ENCODE results near the gene DLGAP1.
"Not testable (repeated sequence)": the region's sequence is repeated elsewhere in the genome, so short reads cannot be mapped to it uniquely, and the experiment has no call there.

Gene DLGAP1

DNA sequence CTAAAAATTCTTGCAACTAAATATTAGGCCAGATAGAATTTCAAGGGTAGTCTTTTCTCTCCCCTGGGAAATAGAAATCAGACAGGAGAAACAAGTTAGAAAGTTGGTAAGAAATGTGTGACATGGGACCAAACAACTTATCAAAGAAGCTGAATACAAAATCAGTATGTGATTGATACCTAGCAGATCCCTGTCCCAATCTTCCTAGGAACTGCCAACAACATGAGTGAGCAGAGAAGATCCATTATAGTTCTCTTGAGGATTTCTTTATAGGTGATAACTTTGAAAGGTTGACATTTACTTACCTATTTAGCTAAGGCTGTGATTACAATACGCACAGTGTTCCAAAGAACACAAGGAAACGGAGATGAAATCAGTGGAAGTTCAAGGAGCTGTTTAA, 162.4 kb downstream of the DLGAP1 start:
- no peak for DNase-seq (ENCODE audit: low read depth in 1 of 2, low spot score in 1 of 2)

DNA sequence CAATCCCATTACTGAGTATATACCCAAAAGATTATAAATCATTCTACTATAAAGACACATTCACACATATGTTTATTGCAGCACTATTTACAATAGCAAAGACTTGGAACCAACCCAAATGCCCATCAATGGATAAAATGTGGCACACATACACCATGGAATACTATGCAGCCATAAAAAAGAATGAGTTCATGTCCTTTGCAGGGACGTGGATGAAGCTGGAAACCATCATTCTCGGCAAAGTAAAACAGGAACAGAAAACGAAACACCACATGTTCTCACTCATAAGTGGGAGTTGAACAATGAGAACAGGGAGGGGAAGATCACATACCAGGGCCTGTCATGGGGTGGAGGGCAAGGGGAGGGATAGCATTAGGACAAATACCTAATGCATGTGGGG, 167.8 kb downstream of the DLGAP1 start:
- not testable (repeated sequence) for DNase-seq (ENCODE audit: low read depth in 1 of 2, low spot score in 1 of 2)

GRCh38 chr18:4286256-4286655, 168.9 kb downstream of the DLGAP1 start:
- DNase-seq (ENCODE audit: low read depth in 1 of 2, low spot score in 1 of 2), result no peak

GRCh38 chr18:4285525-4285924, 169.6 kb downstream of the DLGAP1 start:
- no peak for DNase-seq (ENCODE audit: low read depth in 1 of 2, low spot score in 1 of 2)

- no peak for DNase-seq (ENCODE audit: low read depth in 1 of 2, low spot score in 1 of 2)
These were observed 170.6 kb downstream of the DLGAP1 start for GRCh38 chr18:4284528-4284927.

DNA sequence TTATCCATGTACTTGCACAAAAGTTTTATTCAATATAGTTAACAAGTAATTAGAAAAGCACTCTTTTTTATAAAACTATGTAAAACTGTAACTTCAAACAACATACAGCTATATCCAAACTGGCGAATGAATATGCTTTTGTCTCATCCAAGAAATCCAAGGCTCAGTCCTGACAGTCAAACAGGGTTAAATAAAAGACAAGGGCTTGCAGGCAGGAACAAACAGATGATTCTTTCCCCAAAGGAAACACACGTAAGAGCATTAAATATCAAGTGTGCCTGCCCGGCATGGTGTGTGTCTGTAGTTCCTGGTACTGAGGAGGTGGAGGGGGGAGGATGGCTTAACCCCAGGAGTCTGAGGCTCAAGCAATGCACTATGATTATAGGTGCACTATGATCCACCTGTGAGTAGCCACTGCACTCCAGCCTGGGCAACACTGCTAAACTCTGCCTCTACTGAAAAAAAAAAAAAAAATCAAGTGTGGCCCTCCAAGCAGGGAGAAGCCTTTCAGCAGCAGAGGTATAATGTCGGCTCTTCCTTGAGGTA, 171.3 kb downstream of the DLGAP1 start:
- no peak for DNase-seq (ENCODE audit: low read depth in 1 of 2, low spot score in 1 of 2)

DNA sequence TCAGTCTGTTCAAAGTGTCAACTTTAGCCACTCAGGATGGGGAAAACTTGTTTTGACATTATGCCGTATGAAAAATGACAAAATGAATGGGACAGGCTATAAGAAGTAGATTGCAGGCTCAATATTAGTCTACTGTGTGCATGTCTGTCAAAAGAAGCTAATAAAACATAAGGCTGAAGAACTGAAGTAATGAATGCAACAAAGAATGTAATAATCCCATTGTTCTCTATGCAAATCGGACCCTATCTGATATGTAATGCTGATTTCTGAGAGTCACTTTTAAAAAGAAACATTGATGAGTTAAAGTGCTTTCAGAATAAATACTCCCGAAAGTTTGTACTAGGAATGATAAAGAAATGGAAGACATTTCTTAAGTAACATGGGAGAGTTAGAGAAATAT, 172.2 kb downstream of the DLGAP1 start:
- no peak for DNase-seq (ENCODE audit: low read depth in 1 of 2, low spot score in 1 of 2)

DNA sequence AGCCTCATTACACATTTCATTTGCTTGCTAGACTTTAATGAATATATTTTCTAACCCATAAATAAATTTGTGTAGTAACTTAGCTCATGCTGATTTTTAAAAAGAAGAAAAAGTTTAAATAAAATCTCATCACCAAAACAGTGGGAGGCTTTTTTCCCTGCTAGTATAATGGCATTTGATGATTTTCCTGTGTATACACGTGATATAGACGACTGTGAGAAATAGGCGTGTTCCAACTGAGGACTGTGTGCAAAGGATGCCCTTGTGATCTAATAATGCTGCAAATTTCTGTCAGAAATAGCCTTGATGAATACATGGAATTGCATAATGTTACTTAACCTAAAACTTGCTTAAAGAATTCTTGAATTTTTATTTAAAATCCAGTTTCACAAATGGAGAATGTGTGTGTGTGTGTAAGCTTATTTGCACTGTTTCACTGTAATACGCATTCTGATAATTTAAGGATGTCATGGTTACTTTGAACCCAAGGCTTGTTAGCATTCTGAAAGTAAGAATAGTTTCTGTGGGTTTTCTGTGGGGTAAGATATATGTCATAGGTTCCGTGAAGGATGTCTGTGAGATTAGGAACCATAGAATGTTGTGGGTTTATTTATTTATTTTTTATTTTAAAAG, 178.0 kb downstream of the DLGAP1 start:
- DNase-seq (ENCODE audit: low read depth in 1 of 2, low spot score in 1 of 2), result no peak

GRCh38 chr18:4271952-4272351, 183.2 kb downstream of the DLGAP1 start:
- no peak for DNase-seq (ENCODE audit: low read depth in 1 of 2, low spot score in 1 of 2)

DNA sequence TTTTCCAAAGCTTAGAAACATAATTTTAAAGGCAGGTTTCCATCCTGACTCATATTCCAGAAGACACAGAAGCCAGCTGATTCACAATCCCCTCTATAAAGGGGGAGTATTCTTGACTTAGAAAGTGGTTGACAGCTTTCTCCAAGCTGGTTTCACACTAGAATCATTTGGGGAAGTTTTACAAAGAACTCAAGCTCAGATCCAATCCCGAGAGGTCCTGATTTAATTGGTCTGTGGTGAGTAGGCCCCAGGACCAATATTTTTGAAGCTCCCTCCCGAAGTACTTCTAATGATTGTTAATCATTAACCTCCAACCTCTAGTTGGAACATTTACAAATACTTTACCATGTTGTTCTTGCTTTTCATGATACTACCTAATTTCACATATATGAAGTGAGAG, 184.1 kb downstream of the DLGAP1 start:
- no peak for DNase-seq (ENCODE audit: low read depth in 1 of 2, low spot score in 1 of 2)

- no peak for DNase-seq (ENCODE audit: low read depth in 1 of 2, low spot score in 1 of 2)
These were observed 185.1 kb downstream of the DLGAP1 start for GRCh38 chr18:4270016-4270415.

- no peak for DNase-seq (ENCODE audit: low read depth in 1 of 2, low spot score in 1 of 2)
These were observed 187.5 kb downstream of the DLGAP1 start for GRCh38 chr18:4267641-4268040.

DNA sequence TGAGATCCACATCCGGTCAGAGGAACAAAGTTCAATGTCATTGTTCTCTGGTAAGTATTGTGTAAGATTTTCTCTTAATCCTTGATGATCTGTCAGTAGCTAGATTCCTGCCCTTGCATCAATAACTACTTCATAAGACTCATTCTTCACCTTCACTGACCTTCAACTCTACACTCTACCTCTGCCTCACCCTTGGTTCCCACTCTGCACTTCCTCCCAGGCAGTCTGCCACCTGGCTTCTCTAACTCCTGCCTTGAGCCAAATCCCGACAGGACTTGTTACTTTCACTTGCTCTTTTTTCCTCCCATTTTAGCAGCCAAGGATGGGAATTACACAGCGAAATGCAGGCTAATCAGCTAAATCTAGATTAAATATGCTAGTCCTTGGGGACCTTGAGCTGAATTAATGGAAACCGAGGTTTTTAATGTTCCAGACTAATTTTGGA, 190.7 kb downstream of the DLGAP1 start:
- no peak for DNase-seq (ENCODE audit: low read depth in 1 of 2, low spot score in 1 of 2)

GRCh38 chr18:4260107-4260506, 195.0 kb downstream of the DLGAP1 start:
- no peak for DNase-seq (ENCODE audit: low read depth in 1 of 2, low spot score in 1 of 2)

GRCh38 chr18:4256766-4257417, 198.2 kb downstream of the DLGAP1 start:
- DNase-seq (ENCODE audit: low read depth in 1 of 2, low spot score in 1 of 2), result no peak

GRCh38 chr18:4254840-4255239, 200.3 kb downstream of the DLGAP1 start:
- no peak for DNase-seq (ENCODE audit: low read depth in 1 of 2, low spot score in 1 of 2)

DNA sequence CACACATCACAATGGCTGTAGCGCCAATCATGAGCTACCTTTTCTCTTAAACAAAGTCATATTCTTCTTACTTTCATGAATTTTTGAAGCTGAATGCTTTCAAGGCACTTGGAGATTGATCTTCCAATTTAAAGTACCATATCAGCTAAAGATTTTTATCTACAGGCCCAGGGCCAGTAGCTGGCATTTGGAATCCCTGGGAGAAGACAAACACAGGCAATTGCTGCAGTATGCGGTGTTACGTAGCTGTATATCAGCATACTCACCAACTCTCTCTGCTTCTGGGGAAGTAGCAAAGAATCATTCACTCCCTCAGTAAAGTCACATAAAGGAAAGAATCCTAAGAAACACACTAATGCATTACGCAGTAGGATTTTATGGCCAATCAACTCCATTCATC, 202.3 kb downstream of the DLGAP1 start:
- no peak for DNase-seq (ENCODE audit: low read depth in 1 of 2, low spot score in 1 of 2)

DNA sequence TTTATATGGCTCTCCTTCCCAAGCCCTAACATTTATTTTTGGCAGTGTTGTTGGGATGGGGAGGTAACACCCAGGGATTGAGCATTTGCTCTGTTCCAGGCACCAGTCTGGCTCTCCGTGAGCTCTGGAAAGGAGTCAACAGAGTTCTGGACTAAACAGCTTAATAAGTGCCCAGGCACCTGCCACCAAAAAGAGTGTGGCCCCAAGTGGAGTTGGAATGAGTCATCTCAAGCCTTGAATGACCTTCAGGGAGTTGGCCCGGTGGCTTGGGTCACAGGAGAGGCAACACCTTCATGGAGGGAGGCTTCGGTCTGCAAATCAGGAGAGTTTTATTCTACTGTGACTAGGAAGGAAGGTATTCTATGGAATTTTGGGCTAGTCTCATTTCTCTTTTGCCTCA, 203.2 kb downstream of the DLGAP1 start:
- no peak for DNase-seq (ENCODE audit: low read depth in 1 of 2, low spot score in 1 of 2)

DNA sequence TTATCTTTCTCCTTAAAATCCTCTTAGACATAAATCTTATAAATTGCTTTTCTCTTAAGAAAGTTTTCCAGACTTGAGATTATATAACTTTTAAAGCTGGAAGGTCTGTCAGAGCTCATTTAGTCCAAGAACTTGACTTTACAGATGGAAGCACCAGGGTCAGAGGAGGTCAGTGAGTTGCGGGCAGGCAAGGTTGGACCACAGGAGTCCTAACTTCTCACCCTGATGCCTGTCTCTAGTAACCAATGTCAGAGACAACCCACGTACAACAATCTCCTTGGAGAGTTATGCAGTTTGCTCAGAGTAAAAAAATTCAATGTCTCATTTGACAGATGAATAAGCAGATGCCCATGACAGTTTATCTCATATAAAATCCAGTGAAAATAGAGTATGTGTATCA, 203.9 kb downstream of the DLGAP1 start:
- no peak for DNase-seq (ENCODE audit: low read depth in 1 of 2, low spot score in 1 of 2)

GRCh38 chr18:4250141-4250540, 205.0 kb downstream of the DLGAP1 start:
- no peak for DNase-seq (ENCODE audit: low read depth in 1 of 2, low spot score in 1 of 2)

- no peak for DNase-seq (ENCODE audit: low read depth in 1 of 2, low spot score in 1 of 2)
These were observed 206.4 kb downstream of the DLGAP1 start for GRCh38 chr18:4248686-4249085.

DNA sequence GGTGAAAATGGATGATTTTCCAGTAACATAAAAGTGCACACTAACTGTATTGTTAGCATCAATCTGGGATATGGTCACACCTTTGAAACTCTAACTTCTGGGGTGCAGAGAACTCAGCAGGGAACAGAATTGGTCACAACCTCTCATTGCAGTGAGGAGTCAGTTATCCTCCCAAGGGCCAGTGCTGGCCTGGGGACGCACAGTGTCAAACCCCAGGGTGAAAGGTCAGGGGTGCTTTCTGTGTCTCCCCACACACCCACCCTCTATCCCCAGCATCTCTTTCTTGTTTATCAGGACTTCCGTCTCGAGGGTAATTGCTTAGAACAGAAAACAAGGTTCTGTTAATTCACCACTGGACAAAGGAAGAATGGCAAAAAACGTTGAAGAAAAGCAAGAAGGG, 208.7 kb downstream of the DLGAP1 start:
- no peak for DNase-seq (ENCODE audit: low read depth in 1 of 2, low spot score in 1 of 2)

DNA sequence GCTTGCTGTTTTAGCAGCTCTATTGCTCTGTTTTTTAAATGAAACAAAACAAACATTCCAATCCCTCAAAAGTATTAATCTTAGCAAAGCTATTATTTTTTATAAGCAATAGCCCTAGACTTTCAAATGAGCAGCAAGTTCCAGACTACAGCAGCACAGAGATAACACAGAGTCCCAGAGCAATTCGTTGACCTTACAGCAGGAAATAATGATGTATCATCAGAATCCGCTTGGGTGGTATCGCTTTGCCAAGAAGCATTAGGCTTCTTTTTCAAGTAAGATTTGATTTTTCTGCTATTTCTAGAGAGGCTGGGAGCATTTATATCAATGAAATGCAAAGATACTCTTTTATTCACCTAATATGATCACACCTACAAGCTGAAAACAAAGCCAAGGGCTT, 209.7 kb downstream of the DLGAP1 start:
- DNase-seq (ENCODE audit: low read depth in 1 of 2, low spot score in 1 of 2), result no peak

All from stimulated activated CD4-positive, alpha-beta T cell treated with anti-CD3 and anti-CD28 coated beads, Interleukin-15, amount 100 ng/mL, for 1 hour (primary cell).